ENCODE measurements around the gene PINLYP. TPM values are rescaled to one million over a fixed set of nuclear protein-coding genes. Genes with fewer than 3 reads are reported as not detected.

PINLYP gene
- total RNA-seq, 1 donor from 2014 or later: 12.6 TPM

GRCh38 chr19:43552616-43553015 lies 23.0 kb upstream of the PINLYP start:
- Mint-ChIP-seq H3K4me1 (no peaks in the 10 kb centered on the region), H3K27ac (no peak overlapping the region), H3K4me3 (no peak overlapping the region), H3K27me3 (ENCODE audit: low read depth) (no peaks in the 10 kb centered on the region), H3K36me3 (peaks cover 33% of the 10 kb centered on the region), H3K9me3 (no peaks in the 10 kb centered on the region)
- no peak for TF ChIP-seq CTCF (IDR thresholded peaks at IDR 0.05; ENCODE audit: unreplicated experiment)
- DNase-seq (ENCODE audit: low spot score in 2 of 2, unreplicated experiment in 2 of 2): no peak

GRCh38 chr19:43553656-43554055 lies 21.9 kb upstream of the PINLYP start:
- Mint-ChIP-seq H3K9me3 (no peaks in the 10 kb centered on the region), H3K27me3 (ENCODE audit: low read depth) (no peaks in the 10 kb centered on the region), H3K27ac (no peak overlapping the region), H3K4me1 (no peaks in the 10 kb centered on the region), H3K4me3 (no peak overlapping the region), H3K36me3 (peaks cover 32% of the 10 kb centered on the region)
- no peak for TF ChIP-seq CTCF (IDR thresholded peaks at IDR 0.05; ENCODE audit: unreplicated experiment)
- DNase-seq (ENCODE audit: low spot score in 2 of 2, unreplicated experiment in 2 of 2): no peak

- no peak for TF ChIP-seq CTCF (IDR thresholded peaks at IDR 0.05; ENCODE audit: unreplicated experiment)
- H3K4me3 Mint-ChIP-seq: no peak overlapping the region
- H3K4me1 Mint-ChIP-seq: no peaks in the 10 kb centered on the region
- H3K9me3 Mint-ChIP-seq: no peaks in the 10 kb centered on the region
- no peak for DNase-seq (ENCODE audit: low spot score in 2 of 2, unreplicated experiment in 2 of 2)
- no peaks in the 10 kb centered on the region for H3K27me3 Mint-ChIP-seq (ENCODE audit: low read depth)
- no peak overlapping the region for H3K27ac Mint-ChIP-seq
- H3K36me3 Mint-ChIP-seq: peaks cover 29% of the 10 kb centered on the region
Observed at GRCh38 chr19:43554317-43554895, 21.2 kb upstream of the PINLYP start.

- TF ChIP-seq CTCF (IDR thresholded peaks at IDR 0.05; ENCODE audit: unreplicated experiment): peak; percentile 37
- H3K9me3 Mint-ChIP-seq: no peaks in the 10 kb centered on the region
- H3K27me3 Mint-ChIP-seq (ENCODE audit: low read depth): no peaks in the 10 kb centered on the region
Observed at GRCh38 chr19:43555185-43555770, 20.3 kb upstream of the PINLYP start.

GRCh38 chr19:43560687-43561086 lies 14.9 kb upstream of the PINLYP start:
- Mint-ChIP-seq H3K4me1 (no peaks in the 10 kb centered on the region), H3K36me3 (peaks cover 26% of the 10 kb centered on the region)

More at GRCh38 chr19:43555185-43555770, 20.3 kb upstream of the PINLYP start:
- H3K36me3 Mint-ChIP-seq: peaks cover 30% of the 10 kb centered on the region
- H3K27ac Mint-ChIP-seq: no peak overlapping the region
- H3K4me3 Mint-ChIP-seq: no peak overlapping the region
- no peaks in the 10 kb centered on the region for H3K4me1 Mint-ChIP-seq
- DNase-seq (ENCODE audit: low spot score in 2 of 2, unreplicated experiment in 2 of 2): peak in 1 of 2 experiments; percentile 74

More at GRCh38 chr19:43560687-43561086, 14.9 kb upstream of the PINLYP start:
- Mint-ChIP-seq H3K27me3 (ENCODE audit: low read depth) (no peaks in the 10 kb centered on the region), H3K27ac (no peak overlapping the region), H3K9me3 (no peaks in the 10 kb centered on the region), H3K4me3 (no peak overlapping the region)
- TF ChIP-seq CTCF (IDR thresholded peaks at IDR 0.05; ENCODE audit: unreplicated experiment): no peak
- no peak for DNase-seq (ENCODE audit: low spot score in 2 of 2, unreplicated experiment in 2 of 2)

Measured in mesothelial cell of epicardium (in vitro differentiated cells).